ENCODE data around the gene SLC24A3.

SLC24A3 gene

DNA sequence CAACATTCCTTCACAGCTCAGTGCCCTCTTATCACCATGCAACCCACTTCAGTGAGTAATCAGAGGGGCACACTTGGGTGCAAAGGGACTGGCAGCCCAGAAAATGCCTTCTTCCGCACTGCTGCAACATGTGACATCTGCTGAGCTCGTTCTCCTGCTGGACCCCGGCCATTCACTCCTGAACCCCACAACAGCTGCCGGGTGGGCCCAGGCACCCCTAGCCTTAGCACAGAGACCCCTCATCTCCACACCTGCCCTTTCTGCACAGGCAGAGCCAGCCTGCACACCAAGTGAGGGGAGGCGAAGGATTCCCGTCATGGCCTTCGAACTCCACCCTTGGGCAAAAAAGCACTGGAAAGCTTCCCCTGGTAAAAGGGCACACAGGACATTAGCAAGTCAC, 381.3 kb downstream of the SLC24A3 start:
- H3K27ac ChIP-seq = no peak overlapping the region
- no peak for DNase-seq (ENCODE audit: low read depth, low spot score)
- H3K9me3 ChIP-seq (ENCODE audit: low read depth, low read length) = no peaks in the 10 kb centered on the region
- H3K9ac ChIP-seq (ENCODE audit: insufficient read length) = no peak overlapping the region
- H3K36me3 ChIP-seq (ENCODE audit: insufficient read depth, low read length) = peaks cover 29% of the 10 kb centered on the region
- TF ChIP-seq POLR2AphosphoS5 (IDR thresholded peaks at IDR 0.05; ENCODE audit: borderline replicate concordance, low read depth, low read length) (no peak), EZH2 (IDR thresholded peaks at IDR 0.05) (no peak), FOXP2 (optimal IDR thresholded peaks at IDR 0.05; ENCODE audit: control extremely low read depth, extremely low read length, insufficient read depth) (no peak)
- no peak overlapping the region for H3K4me3 ChIP-seq

DNA sequence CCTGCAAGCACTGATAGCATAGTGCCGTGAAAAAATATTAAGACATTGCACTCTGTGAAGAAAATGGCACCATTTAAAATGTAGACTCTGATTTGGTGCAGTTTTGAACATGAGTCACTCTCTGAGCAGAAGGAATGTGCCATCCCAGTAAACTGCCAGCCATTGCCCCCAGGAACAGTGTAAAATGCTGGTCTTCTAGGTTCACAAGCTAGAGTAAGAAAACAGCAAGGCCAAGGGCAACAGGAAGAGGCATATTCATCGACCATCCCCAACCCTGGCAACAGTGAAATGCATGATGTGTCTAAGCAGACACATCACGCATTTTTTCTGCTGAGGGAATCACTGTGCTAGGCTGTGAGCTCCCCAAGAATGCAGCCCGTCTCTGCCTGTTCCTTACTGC, 382.5 kb downstream of the SLC24A3 start:
- TF ChIP-seq EZH2 (IDR thresholded peaks at IDR 0.05) (no peak), POLR2AphosphoS5 (IDR thresholded peaks at IDR 0.05; ENCODE audit: borderline replicate concordance, low read depth, low read length) (no peak), FOXP2 (optimal IDR thresholded peaks at IDR 0.05; ENCODE audit: control extremely low read depth, extremely low read length, insufficient read depth) (no peak)
- H3K27ac ChIP-seq = no peak overlapping the region
- no peak overlapping the region for H3K9ac ChIP-seq (ENCODE audit: insufficient read length)
- no peak overlapping the region for H3K4me3 ChIP-seq
- peaks cover 29% of the 10 kb centered on the region for H3K36me3 ChIP-seq (ENCODE audit: insufficient read depth, low read length)
- no peaks in the 10 kb centered on the region for H3K9me3 ChIP-seq (ENCODE audit: low read depth, low read length)
- no peak for DNase-seq (ENCODE audit: low read depth, low spot score)

DNA sequence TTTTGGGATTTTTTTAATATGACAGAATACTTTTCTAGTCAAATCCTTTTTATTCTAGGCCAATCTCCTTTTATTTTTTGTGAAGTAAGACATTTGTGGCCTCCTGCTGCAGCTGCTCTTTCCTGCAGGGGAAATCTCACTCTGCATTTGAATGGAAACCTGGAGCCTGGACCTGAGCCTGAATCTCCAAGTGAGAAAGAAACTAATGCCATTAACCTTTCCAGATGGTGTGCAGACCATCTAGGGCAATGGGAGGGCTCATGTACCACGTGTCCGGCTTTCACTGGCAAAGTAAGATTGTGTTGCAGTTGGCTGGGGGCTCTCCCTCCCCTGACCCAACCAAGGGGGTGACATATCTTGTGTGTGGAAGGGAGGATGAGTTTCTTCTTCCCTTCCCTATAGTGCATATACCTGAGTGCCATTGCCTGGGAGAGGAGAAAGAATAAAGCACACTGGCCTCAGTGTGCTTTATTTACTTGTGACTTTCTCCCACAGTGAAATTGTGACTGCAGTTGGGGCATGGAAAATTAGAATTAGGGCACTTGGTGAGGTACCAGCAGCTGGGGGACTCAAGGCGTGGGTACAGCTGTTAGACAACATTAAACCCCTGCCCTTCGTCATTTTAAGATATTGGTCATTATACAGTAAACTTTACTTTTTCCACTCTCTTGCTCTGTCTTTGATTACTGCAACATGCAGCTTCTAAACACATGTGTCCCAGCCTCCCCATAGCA, 385.8 kb downstream of the SLC24A3 start:
- TF ChIP-seq POLR2AphosphoS5 (IDR thresholded peaks at IDR 0.05; ENCODE audit: borderline replicate concordance, low read depth, low read length) (no peak), FOXP2 (optimal IDR thresholded peaks at IDR 0.05; ENCODE audit: control extremely low read depth, extremely low read length, insufficient read depth) (no peak), EZH2 (IDR thresholded peaks at IDR 0.05) (no peak)
- no peaks in the 10 kb centered on the region for H3K9me3 ChIP-seq (ENCODE audit: low read depth, low read length)
- no peak overlapping the region for H3K9ac ChIP-seq (ENCODE audit: insufficient read length)
- H3K27ac ChIP-seq = no peak overlapping the region
- H3K4me3 ChIP-seq = no peak overlapping the region
- peaks cover 7% of the 10 kb centered on the region; the same call in 1 of the 2 replicates for H3K36me3 ChIP-seq (ENCODE audit: insufficient read depth, low read length)
- DNase-seq (ENCODE audit: low read depth, low spot score) = no peak

DNA sequence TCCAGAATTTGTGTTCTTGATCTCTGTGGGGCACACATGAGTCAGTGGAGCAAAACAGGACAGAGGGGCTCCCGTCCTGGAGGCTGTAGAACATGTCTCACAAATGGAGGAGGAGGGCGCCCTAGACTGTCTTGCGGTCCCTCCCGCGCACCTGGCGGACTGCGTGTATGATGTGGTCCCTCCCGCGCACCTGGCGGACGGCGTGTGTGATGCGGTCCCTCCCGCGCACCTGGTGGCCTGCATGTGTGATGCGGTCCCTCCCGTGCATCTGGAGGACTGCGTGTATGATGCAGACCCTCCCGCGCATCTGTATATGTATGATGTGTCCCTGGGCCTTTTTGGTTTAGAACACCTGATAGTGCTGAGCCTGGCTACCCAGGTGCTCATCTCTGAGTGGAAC, 386.8 kb downstream of the SLC24A3 start:
- Histone ChIP-seq H3K27ac (no peak overlapping the region), H3K9me3 (ENCODE audit: low read depth, low read length) (no peaks in the 10 kb centered on the region), H3K36me3 (ENCODE audit: insufficient read depth, low read length) (no peaks in the 10 kb centered on the region; the same call in 1 of the 2 replicates), H3K4me3 (no peak overlapping the region), H3K9ac (ENCODE audit: insufficient read length) (no peak overlapping the region)
- DNase-seq (ENCODE audit: low read depth, low spot score) = no peak
- TF ChIP-seq EZH2 (IDR thresholded peaks at IDR 0.05) = no peak
- TF ChIP-seq FOXP2 (optimal IDR thresholded peaks at IDR 0.05; ENCODE audit: control extremely low read depth, extremely low read length, insufficient read depth) = no peak
- no peak for TF ChIP-seq POLR2AphosphoS5 (IDR thresholded peaks at IDR 0.05; ENCODE audit: borderline replicate concordance, low read depth, low read length)

- H3K4me3 ChIP-seq = no peak overlapping the region
- H3K27ac ChIP-seq = no peak overlapping the region
- no peak overlapping the region for H3K9ac ChIP-seq (ENCODE audit: insufficient read length)
- TF ChIP-seq EZH2 (IDR thresholded peaks at IDR 0.05) (no peak), FOXP2 (optimal IDR thresholded peaks at IDR 0.05; ENCODE audit: control extremely low read depth, extremely low read length, insufficient read depth) (no peak), POLR2AphosphoS5 (IDR thresholded peaks at IDR 0.05; ENCODE audit: borderline replicate concordance, low read depth, low read length) (no peak)
- no peak for DNase-seq (ENCODE audit: low read depth, low spot score)
- no peaks in the 10 kb centered on the region; the same call in 1 of the 2 replicates for H3K36me3 ChIP-seq (ENCODE audit: insufficient read depth, low read length)
- no peaks in the 10 kb centered on the region for H3K9me3 ChIP-seq (ENCODE audit: low read depth, low read length)
Measured at GRCh38 chr20:19600042-19600441, 387.6 kb downstream of the SLC24A3 start.

DNA sequence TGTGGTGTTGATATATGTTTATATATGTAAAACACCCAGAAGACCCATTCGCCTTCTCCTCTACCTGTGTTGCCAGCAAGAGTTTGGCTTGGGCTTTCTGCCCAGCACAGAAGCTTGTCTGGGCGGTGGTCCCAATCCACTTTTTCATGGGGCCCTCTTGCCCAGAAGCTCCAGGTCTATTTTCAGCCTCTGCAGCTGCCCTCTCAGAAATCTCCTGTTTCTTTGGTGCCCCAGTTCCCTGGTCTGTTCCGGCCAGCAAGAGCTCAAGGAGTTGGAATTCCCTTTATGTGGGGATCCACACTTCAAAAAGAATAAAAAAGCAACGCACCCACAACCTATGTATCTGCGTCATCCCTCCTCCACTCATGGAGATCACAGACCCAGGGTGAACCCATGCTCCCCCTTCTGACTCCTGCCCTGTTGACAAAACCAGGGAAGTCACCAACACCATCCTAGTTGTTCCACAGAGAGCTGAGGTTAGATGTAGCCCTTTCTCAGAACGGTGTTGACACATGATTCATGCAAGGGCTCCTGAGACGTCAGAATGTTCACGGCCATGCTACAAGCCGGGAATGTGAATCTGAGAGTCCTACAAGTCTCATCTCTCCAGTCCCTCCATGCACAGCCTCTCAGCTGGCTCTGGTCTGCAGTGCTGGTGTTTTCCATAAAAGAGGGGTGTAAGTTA, 388.8 kb downstream of the SLC24A3 start:
- TF ChIP-seq EZH2 (IDR thresholded peaks at IDR 0.05) (no peak), FOXP2 (optimal IDR thresholded peaks at IDR 0.05; ENCODE audit: control extremely low read depth, extremely low read length, insufficient read depth) (no peak), POLR2AphosphoS5 (IDR thresholded peaks at IDR 0.05; ENCODE audit: borderline replicate concordance, low read depth, low read length) (no peak)
- DNase-seq (ENCODE audit: low read depth, low spot score) = no peak
- Histone ChIP-seq H3K9ac (ENCODE audit: insufficient read length) (no peak overlapping the region), H3K9me3 (ENCODE audit: low read depth, low read length) (no peaks in the 10 kb centered on the region), H3K4me3 (no peak overlapping the region), H3K36me3 (ENCODE audit: insufficient read depth, low read length) (no peaks in the 10 kb centered on the region; the same call in 1 of the 2 replicates), H3K27ac (no peak overlapping the region)

- no peak for TF ChIP-seq EZH2 (IDR thresholded peaks at IDR 0.05)
- no peak for TF ChIP-seq POLR2AphosphoS5 (IDR thresholded peaks at IDR 0.05; ENCODE audit: borderline replicate concordance, low read depth, low read length)
- TF ChIP-seq FOXP2 (optimal IDR thresholded peaks at IDR 0.05; ENCODE audit: control extremely low read depth, extremely low read length, insufficient read depth) = no peak
- Histone ChIP-seq H3K9me3 (ENCODE audit: low read depth, low read length) (no peaks in the 10 kb centered on the region), H3K4me3 (no peak overlapping the region), H3K27ac (no peak overlapping the region), H3K36me3 (ENCODE audit: insufficient read depth, low read length) (no peaks in the 10 kb centered on the region; the same call in 1 of the 2 replicates), H3K9ac (ENCODE audit: insufficient read length) (no peak overlapping the region)
- no peak for DNase-seq (ENCODE audit: low read depth, low spot score)
Measured at GRCh38 chr20:19602675-19603375, 390.4 kb downstream of the SLC24A3 start.

DNA sequence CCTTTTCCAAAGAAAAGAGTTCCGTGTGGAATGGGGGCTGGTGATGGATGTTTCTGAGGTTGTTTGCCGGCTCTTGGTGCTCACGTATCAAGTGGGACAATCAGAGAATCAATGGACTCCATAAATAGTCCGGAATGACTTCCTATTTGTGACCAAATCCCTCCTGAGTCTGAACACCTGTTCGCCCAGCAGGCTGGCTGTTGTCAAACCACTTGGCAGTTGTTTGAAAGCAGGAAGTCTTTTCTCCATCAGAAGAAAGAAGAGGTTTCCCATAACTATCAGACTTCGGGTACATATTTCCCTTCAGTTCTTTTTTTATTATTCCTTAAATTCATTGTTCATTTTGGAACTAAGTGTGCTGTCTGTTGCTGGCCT, 390.9 kb downstream of the SLC24A3 start:
- TF ChIP-seq POLR2AphosphoS5 (IDR thresholded peaks at IDR 0.05; ENCODE audit: borderline replicate concordance, low read depth, low read length) = no peak
- no peak for TF ChIP-seq EZH2 (IDR thresholded peaks at IDR 0.05)
- no peak for TF ChIP-seq FOXP2 (optimal IDR thresholded peaks at IDR 0.05; ENCODE audit: control extremely low read depth, extremely low read length, insufficient read depth)
- Histone ChIP-seq H3K4me3 (no peak overlapping the region), H3K9ac (ENCODE audit: insufficient read length) (no peak overlapping the region), H3K27ac (no peak overlapping the region), H3K9me3 (ENCODE audit: low read depth, low read length) (no peaks in the 10 kb centered on the region), H3K36me3 (ENCODE audit: insufficient read depth, low read length) (no peaks in the 10 kb centered on the region; the same call in 1 of the 2 replicates)
- DNase-seq (ENCODE audit: low read depth, low spot score) = no peak
